Activated gamma-delta T cell treated with Interleukin-2 at 50 U/mL for 16 hours (primary cell): Measurements from ENCODE around the gene ZNF346.
"Not testable (repeated sequence)": the region's sequence is repeated elsewhere in the genome, so short reads cannot be mapped to it uniquely, and the experiment has no call there.

Experiments
- DNase-seq: peaks from one replicate; pipeline ENCODE4 v3.0.0-alpha.2; 2020

Gene ZNF346

GRCh38 chr5:177015156-177015555 lies 7.3 kb upstream of the ZNF346 start:
- no peak for DNase-seq

- DNase-seq: no peak
Measured at GRCh38 chr5:177018341-177018740, 4.2 kb upstream of the ZNF346 start.

- no peak for DNase-seq
Measured at GRCh38 chr5:177020033-177020432, 2.5 kb upstream of the ZNF346 start.

- DNase-seq: no peak
Measured at GRCh38 chr5:177023303-177023664, 788 bp downstream of the ZNF346 start.

GRCh38 chr5:177024559-177024958 lies 2.1 kb downstream of the ZNF346 start:
- DNase-seq: no peak

GRCh38 chr5:177025101-177025601 lies 2.7 kb downstream of the ZNF346 start:
- no peak for DNase-seq

DNA sequence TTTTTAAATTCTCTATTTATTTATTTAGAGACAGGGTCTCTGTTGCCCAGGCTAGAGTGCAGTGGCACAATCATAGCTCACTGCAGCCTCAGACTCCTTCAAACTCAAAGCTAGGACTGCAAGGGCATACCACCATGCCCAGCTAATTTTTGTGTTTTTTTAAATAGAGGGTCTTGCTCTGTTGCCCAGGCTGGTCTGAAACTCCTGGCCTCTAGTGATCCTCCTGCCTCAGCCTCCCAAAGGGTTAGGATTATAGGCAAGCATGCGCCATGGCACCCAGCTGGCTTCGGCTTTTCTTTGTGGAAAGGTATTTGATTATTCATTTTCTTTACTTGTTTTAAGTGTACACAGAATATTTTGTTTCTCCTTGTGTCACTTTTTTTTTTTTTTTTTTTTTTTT lies 5.2 kb downstream of the ZNF346 start:
- DNase-seq: no peak

- no peak for DNase-seq
Measured at GRCh38 chr5:177029498-177029897, 7.0 kb downstream of the ZNF346 start.

DNA sequence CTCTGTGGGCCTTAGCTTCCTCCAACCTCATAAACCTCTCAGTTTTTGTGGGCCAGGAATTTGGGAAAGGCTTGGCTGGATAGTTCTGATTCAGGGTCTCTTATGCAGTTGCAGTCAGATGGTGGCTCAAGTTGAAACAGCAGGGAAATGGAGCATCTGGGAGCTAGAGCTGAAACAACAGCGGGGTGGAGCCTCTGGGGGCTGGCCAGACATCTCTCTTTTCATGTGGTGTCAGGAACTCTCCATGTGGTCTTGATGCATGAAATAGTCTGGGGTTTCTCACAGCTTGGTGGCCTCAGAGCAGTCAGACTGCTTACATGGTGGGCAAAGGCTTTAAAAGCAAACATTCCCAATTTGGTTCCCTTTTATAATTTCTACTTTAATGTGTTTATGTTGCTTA lies 13.5 kb downstream of the ZNF346 start:
- DNase-seq: no peak

- DNase-seq: no peak
Measured at GRCh38 chr5:177036443-177036842, 13.9 kb downstream of the ZNF346 start.

DNA sequence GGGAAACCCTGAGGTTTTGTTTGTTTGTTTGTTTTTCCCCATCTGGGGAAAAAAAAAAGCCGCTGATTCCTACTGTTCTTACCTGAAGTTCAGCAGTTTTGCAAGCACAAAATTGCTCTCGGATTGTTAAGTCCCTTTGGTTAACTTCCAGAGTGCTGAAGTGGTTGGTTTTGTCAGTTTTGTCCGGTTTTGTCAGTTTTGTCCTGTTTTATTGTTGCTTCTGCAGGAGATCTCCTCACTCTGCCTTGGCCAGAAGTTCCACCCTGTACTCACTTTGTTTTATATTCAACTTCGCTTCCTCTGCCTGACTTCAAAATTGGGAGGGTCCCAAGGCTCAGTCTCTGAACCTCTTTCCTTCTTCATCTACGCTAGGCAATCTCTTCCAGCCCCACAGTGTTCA lies 14.4 kb downstream of the ZNF346 start:
- DNase-seq: no peak

DNA sequence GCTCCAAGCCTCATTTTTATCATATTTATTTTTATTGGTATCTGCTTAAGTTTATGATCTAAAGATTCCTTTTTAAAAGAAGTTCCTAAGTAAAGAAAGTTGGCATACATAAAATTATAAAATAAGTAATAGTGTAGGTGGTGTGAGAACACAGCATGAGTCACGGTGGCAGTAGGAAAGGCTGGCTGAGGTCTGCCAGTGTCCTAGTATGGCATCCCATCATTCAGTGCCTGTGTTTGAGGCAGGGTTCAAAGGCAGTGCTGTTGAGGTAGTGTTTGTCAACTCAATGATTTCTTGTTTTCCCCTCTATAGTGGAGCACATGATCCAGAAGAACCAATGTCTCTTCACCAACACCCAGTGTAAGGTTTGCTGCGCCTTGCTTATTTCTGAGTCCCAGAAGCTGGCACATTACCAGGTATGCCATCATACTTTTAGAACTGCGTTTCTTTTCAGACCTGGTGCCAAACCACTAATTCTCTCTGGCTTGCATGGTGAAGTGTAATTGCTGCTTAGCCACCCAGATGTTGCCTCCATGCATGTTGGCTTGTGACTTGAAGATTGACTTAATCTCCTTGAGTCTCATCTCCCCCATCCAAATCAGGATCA lies 18.4 kb downstream of the ZNF346 start:
- no peak for DNase-seq

DNA sequence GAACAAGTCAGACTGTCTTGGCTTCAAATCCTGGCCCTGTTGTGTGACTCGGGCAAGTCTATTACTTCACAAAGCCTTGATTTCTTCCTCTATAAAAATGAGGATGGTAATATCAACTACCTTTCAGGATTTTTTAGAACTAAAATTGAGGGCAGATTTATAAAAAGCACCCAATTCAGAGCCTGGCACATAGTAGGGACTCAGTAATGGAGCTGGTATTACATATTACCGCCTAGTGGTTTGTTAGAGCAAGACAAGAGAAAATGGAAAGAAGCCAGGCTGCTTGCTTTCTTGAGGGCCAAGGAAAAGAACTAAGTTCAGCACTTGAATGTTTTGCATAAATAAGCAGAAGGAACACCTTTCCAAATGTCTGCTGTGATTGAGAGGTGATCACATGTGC lies 19.4 kb downstream of the ZNF346 start:
- no peak for DNase-seq

GRCh38 chr5:177043114-177043513 lies 20.6 kb downstream of the ZNF346 start:
- no peak for DNase-seq

- DNase-seq: no peak
Measured at GRCh38 chr5:177043958-177044357, 21.5 kb downstream of the ZNF346 start.

- no peak for DNase-seq
Measured at GRCh38 chr5:177044641-177045040, 22.1 kb downstream of the ZNF346 start.

DNA sequence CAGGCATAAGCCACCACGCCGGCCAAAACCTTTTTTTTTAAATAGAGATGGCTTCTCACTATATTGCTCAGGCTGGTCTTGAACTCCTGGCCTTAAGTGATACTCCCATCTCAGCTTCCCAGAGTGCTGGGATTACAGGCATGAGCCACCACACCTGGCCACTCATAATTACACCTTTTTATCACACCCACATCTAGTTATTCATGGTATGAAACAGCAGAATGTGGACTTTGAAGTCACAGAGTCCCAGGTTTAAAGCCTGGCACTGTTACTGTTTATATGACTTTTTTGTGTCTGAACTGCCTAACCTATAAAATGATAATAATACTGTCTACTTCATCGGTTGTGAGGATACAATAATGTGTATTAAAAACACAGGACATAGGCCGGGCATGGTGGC lies 23.1 kb downstream of the ZNF346 start:
- no peak for DNase-seq

DNA sequence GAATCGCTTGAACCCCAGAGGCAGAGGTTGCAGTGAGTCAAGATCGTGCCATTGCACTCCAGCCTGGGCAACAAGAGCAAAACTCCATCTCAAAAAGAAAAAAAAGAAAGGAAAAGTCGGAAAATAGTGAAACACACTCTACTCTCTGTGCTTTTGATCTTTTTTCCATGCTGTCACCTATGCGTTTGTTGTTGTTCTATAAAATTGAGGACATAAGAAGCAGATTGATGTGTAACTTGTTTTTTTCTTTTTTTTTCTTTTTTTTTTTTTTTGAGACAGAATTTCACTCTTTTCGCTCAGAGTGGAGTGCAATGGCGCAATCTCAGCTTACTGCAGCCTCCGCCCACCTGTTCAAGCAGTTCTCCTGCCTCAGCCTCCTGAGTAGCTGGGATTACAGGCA lies 26.0 kb downstream of the ZNF346 start:
- DNase-seq: not testable (repeated sequence)

GRCh38 chr5:177049285-177049684 lies 26.8 kb downstream of the ZNF346 start:
- DNase-seq: no peak

DNA sequence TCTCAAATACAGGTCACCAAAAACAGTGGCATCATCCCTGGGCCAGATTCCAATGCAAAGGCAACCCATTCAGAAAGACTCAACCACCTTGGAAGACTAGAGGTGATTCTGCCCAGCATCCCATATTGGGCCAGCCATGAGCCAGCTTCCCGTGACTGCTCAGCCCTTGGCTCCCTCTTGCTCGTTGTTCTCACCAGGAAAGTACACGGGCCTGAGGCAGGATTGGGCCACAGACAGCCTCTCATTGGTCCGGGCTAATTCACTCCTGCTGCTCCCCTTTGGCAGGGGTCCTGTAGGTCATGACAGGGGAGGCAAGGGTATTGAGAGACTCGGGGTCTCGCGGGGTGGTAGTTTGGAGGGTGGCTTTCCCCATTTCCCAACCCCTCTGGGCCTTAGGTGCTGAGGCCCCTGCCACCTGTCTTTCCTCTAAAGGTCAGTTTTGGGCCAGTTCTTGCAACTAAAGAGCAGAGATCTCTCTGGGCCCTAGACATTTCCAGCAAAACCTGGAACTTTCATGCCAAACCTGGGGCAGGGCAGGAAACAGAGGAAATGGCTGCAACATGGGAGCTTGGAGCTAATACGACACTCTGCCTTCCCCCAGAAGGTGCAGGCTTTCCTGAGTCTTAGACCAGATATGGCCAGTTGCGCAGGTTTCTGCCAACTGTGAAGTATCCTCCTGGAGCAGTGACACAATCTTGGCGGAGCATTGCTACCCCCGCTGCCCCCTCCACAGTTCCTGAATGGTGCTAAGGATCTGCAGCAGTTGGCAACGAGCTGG lies 42.2 kb downstream of the ZNF346 start:
- no peak for DNase-seq

- no peak for DNase-seq
Measured at GRCh38 chr5:177065491-177065890, 43.0 kb downstream of the ZNF346 start.

DNA sequence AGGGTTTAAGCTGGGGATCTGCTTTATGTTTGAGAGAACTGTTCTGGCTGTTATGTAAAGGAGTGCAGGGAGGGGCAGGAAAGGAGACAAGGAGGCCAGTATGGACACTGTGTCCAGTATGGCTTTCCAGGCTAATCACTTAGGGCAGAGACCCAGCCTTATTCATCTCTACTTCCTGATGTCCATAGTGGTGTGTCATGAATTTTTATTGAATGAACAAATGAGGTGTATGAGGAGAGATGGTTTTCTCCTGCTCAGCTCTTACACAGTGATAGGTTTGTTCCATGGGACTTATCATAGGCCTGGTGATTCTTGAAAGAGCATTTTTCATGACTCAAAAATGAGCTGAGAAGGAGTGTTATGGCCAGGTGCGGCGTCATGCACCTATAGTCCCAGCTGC lies 43.7 kb downstream of the ZNF346 start:
- DNase-seq: no peak

DNA sequence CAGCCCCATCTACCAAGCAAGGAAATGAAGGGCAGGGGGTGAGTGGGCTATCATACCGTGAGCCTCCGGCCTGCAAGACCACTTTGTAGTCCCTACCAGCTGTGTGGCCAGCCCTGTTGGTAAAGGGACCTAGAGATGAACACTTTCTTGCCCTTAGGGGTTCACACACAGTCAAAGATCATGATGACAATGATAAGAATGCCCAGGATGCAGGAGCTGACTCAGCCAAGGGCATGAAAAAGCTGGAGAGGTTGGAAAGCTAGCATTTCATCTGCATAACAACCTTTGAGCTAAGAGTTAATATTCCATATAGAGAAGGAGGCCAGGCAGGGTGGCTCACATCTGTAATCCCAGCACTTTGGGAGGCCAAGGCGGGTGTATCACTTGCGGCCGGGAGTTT lies 45.0 kb downstream of the ZNF346 start:
- no peak for DNase-seq

- no peak for DNase-seq
Measured at GRCh38 chr5:177070536-177071191, 48.2 kb downstream of the ZNF346 start.
